ENCODE measurements around the gene THAP4.

- TF ChIP-seq CTCF (IDR thresholded peaks at IDR 0.05; ENCODE audit: insufficient read depth, low read length): no peak
- no peak for TF ChIP-seq POLR2AphosphoS5 (IDR thresholded peaks at IDR 0.05; ENCODE audit: low read depth)
Measured at GRCh38 chr2:241565411-241565810, 71.5 kb downstream of the THAP4 start.
